Stimulated activated CD4-positive, alpha-beta T cell treated with anti-CD3 and anti-CD28 coated beads, Interleukin-1b, Interleukin-23, amount 100 ng/mL, for 24 hours (primary cell): Measurements from ENCODE around the gene CEP350.
"Not testable (repeated sequence)": the region's sequence is repeated elsewhere in the genome, so short reads cannot be mapped to it uniquely, and the experiment has no call there.

Experiments
- DNase-seq, 4 experiments: peaks; one replicate each; pipeline ENCODE4 v3.0.0-alpha.2; 2020; ENCODE audit warnings: low read depth in 4 of 4, low spot score in 1 of 4

Gene CEP350

DNA sequence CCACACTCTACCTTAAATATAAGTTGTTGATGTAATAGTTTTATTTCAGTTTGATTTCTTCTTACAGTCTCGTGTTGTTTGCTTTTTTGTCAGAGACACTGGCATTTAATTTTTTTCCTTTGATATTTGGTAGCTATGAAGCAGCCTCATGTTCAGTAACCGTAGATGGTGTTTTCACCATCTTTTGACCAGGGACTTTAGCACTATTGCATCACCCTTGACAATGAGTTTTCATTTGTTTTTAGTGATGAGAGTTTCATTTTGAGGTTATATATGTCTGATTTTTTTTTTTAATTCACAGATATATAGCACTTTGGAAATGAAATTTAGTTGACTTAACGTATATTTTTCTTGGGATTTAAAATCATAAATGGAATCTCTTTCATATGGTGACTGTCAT is 36.2 kb downstream of the CEP350 start:
- DNase-seq: no peak

DNA sequence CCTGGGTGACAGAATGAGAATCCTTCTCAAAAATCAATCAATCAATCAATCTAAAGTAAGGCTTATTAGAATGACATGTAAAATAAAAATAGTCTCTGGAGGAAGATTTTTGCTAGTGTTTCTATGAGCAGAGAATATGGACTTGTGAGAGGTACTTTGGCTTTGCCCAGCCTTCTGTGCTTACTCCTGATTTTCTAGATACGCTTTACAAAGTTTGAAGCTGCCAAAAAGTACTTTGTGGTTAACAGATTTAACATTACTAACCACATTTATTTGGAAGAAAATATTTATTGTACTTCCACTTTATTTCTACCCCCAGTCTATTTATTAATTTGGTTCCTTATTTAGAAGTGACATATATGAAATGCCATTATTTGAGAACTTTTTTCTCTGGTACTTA is 41.0 kb downstream of the CEP350 start:
- no peak for DNase-seq

DNA sequence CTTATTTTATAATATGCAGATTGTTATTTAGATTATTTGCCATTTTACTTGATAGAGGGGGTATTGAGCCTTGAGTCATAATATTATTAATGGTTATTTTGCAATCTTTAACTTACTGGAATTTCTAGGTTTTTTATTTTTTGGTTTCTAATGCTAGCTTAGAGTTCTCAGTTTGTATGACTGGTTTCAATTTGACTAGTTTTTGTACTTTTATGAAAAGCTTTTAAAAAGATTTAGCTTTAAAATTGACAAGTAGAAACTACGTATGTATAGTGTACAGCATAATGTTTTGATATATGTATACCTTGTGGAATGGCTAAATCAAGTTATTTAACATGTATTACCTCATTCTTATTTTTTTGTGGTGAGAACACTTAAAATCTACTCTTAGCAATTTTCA is 41.5 kb downstream of the CEP350 start:
- DNase-seq: no peak

DNA sequence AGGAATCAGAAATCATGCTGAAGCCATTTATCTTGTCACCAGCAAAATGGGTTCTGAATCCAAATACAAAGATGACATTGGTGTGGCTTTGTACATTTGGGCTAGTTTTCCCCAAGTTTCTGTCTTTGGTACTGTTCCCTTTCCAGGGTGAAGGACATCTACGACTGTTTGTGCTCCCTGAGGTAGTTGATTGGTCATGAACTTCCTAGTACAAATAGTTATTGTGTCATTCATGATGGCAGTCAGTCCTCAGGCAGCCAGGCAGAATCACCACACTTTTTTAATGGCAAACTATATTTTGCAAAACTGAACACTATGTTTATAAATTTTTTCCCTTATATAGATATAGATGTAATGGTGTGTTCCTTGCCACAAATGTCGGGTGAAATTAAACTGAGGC is 46.0 kb downstream of the CEP350 start:
- no peak for DNase-seq

DNA sequence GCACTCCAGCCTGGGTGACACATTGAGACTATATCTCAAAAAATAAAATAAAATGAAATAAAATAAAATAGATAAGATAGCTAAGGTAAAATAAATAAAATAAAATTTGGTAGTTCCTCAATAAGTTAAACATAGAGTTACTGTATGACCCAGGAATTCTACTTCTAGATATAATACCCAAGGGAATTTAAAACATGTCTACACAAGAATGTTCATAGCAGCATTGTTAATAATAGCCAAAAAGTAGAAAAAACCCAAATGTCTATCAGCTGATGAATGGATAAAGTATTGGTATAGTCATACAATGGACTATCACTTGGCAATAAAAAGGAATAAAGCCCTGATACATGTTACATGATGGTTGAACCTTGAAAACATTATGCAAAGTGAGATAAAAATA is 47.8 kb downstream of the CEP350 start:
- no peak for DNase-seq

DNA sequence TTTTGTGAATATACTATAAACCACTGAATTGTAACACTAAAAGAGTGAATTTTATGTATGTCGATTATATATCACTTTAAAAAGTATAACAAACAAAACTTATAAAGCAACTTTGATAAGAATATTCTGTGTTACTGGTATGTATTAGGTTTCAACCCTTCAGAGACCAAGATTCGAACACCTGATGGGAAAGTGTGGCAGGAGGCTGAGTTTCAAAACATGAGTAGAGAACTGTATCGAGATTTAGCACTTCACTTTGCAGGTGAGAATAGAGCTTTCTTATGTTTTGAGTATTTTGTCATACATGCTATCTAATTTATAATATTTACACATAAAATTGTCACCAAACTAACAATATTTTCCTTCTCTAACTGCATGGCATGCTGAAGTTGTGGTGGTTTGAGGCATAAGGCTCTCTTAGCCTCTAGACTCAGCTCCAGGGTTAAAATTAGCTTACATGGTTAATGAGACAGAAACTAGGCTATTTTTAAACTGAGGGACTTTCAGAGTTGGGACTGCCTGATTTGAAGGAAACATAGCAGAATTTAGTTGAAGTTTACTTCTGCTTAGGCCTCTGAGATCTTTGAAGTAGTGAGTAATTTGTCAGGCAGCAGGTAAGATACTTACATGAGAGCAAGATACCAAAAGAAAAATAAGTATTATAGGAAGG is 48.6 kb downstream of the CEP350 start:
- DNase-seq: no peak

DNA sequence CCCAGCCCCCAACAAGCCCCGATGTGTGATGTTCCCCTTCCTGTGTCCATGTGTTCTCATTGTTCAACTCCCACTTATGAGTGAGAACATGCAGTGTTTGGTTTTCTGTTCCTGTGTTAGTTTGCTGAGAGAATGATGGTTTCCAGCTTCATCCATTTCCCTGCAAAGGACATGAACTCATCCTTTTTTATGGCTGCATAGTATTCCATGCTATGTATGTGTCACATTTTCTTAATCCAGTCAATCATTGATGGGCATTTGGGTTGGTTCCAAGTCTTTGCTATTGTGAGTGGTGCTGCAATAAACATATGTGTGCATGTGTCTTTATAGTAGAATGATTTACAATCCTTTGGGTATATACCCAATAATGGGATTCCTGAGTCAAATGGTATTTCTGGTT is 52.2 kb downstream of the CEP350 start:
- not testable (repeated sequence) for DNase-seq

DNA sequence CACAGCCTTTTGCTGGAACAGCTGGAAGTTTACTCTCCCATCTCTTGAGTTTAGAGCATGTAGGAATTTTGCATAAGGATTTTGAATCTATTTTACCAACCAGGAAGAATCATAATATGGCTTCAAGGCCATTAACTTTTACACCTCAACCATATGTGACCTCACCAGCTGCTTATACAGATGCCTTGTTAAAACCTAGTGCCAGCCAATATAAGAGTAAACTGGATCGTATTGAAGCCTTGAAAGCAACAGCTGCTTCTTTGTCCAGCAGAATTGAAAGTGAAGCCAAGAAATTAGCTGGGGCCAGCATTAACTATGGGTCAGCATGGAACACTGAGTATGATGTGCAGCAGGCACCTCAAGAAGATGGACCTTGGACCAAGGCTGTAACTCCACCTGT is 65.4 kb downstream of the CEP350 start:
- no peak for DNase-seq

DNA sequence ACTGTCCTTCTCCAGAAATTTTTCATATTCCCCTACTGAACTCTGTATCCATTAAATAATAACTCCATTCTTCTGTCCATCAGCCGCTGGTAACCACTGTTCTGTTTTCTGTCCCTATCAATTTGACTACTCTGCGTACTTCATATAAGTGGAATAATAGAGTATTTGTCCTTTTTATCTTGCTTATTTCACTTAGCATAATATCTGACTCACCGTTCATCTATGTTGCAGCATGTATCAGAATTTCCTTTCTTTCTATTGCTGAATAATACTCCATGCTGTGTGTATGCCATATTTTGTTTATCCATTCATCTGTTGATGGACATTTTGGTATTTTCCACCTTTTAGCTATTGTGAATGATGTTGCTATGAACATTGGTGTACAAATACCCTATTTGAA is 71.9 kb downstream of the CEP350 start:
- DNase-seq: no peak

DNA sequence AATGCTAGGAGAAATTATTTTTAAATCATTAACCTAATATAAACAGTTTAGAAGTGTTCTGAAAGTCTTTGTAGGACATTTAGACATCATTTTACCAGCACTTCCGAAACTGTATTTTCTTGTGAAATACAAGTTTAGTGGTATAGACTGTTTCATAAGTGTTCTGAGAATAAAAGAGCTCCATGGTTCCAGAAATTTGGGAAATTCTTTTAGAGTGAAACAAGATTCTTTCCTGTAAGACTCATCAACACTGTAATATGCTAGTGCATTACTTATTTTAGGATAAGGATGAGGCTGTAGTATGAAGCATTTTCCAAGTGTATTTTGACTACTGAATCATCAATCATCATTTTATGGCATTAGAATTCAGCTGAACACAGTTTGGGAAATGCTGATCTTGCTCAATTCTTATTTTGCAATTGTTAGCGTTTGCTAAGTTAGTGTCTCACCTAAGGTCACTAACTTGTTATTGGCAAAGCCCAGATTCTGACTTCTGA is 73.4 kb downstream of the CEP350 start:
- DNase-seq: no peak

DNA sequence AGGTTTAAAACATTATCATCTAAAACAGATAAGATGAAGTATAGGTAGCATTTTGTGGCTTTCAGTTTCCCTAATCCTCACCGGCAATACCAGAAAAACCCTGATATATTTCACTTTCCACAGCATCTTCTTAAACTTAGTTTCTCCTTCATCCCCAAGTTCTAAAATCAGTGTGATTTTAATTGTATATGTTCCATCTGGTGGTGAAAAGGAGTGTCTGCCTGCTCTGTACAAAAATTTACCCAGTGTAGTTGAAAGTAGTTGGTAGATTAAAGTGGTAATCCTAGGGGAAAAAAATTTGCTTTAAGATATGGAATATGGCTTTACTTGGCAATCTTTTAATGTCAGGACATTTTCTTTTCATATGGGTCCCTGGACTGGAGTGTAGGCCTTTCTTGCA is 74.3 kb downstream of the CEP350 start:
- DNase-seq: no peak

DNA sequence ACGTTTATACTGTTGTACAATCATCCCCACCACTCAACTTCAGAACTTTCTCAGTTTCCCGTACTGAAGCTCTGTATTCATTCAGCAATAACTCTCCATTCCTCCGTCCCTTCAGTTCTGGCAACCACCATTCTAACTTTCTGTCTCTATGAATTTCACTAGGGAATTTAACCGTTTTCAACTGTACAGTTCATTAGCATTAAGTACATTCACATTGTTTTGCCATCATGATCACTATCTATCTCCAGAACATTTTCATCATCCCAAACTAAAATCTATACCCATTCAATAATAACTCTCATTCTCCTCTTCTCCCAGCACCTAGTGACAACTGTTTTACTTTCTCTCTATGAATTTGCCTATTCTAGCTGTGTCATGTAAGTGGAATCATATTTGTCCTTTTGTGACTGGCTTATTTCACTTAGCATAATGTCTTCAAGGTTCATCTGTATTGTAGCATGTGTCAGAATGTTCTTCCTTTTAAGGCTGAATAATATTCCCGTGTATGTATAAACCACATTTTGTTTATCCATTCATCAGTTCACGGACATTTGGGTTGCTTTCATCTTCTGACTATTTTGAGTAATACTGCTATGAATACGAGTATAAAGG is 75.0 kb downstream of the CEP350 start:
- DNase-seq: no peak

DNA sequence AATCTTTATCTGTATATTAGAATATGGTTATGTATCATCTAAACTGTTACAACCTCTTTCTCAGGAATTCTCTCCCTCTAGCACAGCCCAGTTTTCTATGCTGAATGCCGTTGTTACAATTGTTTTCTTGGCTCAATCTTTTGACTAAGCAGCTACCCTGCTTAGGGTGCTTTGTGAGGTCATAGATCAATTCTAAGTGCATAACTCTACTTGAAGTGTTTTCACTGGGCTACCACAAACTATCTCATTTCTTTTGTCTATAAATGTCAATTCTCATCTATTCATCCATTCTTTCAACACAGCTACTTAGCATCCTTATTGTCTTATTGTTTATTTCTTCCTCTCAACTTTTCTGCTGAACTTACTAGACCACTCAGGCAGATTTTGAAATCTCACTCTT is 77.1 kb downstream of the CEP350 start:
- no peak for DNase-seq

DNA sequence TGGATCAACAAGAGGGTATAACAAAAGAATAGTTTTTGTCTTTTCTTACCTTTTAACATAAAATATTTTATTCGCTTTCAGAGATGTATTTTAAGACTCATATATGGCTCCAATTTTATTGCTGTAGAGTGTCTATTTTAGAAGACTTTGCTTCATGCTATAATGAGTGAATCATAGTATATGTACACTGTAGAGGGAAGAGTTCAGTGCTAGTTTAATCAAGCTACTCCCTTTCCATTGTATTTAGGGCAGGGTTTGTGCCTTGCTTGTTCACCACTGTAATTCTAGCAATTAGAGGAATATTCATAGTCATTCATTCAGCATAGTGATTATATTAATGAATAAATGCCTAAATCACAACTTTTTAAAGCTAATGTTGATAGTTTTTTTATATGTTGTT is 78.8 kb downstream of the CEP350 start:
- no peak for DNase-seq

DNA sequence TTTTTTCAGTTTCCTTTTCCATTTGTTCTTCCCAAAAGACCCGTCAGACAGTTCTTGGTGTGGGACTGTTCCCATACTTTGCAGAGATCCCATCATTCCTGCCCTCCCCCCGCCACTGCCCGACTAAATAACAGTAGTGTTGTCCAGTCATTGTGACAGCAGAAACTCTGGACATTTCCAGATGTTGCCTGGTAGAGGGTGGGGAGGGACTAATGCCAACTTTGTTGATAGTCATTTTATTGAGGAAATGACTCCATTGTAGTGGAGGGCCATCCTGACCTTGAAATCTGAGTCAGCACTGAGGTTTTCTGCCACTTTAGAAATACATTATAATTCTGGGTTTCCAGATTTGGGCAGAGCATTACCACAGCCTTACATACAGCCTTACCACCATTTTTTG is 85.4 kb downstream of the CEP350 start:
- no peak for DNase-seq

DNA sequence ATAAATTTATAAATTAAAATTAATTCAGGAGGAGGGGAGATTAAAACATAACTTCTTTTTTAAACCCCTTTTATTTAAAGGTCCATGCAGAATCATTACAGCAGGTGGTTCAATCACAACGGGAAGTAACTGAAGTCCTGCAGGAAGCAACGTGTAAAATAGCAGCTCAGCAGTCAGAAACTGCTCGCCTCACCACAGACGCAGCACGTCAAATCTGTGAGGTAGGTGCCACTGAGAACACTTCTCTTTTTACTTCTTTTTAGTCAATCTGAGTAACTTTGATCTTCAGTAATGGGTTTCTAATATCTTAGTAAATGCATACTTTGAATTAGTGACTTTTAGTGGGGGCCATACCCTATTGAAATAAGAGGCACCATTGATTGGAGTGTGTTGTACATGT is 87.0 kb downstream of the CEP350 start:
- DNase-seq: no peak

DNA sequence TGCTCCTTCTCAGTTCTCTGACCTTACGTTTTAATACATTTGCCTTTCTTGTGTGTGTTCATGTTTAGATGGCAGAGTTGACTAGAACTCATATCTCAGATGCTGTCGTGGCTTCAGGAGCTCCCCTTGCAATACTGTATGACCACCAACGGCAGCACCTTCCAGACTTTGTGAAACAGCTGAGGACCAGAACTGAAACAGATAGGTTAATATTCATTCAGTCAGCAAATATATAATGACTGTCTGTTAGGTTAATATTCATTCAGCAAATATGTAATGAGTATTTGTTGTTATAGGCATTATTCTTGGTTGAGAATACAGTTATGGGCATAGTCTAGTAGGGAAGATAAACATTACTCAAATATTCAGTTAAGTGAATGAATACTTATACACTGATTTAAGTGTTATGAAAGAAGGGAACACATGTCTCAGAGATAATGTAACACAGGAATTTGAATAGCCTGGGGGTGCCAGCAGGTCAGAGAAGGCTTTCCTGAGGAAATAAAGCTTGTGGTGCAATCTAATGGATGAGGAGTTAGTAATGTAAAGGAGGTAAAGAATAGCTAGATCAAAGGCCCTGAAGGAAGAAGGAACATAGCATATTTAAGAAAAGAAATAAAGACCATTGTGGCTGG is 88.5 kb downstream of the CEP350 start:
- DNase-seq: no peak

DNA sequence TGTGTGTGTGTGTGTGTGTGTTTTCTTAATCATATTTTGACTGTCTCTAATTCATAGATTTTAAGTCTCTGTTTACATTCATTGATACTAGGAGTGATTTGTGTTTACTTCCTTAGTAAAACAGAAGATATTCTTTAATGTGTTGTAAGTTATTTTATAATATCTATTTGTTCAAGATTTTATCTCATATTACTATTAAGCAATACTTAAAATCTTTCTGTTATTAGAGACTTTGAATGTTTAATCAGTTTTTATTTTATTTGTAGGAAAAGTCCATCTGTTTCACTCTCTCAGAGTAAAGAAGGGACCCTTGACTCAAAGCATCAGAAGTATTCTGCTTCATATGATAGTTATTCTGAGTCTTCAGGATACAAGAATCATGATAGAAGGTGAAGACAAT is 89.2 kb downstream of the CEP350 start:
- DNase-seq: no peak

DNA sequence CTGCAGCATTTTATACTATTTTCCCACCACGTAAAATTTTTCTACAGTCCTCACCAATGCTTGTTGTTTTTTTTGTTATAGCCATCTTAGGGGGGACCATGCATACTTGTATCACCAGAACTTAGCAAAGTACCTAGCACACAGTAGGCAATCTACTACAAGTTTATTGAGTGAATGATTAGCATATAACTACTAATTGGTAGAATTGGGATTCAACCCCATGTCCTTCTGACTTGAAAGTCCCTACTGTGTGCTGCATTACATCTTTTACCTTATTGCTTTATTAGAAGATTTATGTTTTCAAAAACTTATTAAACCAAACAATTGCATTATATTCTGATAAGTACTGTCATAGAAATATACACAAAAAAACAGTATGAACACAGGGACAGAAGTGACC is 92.1 kb downstream of the CEP350 start:
- no peak for DNase-seq

DNA sequence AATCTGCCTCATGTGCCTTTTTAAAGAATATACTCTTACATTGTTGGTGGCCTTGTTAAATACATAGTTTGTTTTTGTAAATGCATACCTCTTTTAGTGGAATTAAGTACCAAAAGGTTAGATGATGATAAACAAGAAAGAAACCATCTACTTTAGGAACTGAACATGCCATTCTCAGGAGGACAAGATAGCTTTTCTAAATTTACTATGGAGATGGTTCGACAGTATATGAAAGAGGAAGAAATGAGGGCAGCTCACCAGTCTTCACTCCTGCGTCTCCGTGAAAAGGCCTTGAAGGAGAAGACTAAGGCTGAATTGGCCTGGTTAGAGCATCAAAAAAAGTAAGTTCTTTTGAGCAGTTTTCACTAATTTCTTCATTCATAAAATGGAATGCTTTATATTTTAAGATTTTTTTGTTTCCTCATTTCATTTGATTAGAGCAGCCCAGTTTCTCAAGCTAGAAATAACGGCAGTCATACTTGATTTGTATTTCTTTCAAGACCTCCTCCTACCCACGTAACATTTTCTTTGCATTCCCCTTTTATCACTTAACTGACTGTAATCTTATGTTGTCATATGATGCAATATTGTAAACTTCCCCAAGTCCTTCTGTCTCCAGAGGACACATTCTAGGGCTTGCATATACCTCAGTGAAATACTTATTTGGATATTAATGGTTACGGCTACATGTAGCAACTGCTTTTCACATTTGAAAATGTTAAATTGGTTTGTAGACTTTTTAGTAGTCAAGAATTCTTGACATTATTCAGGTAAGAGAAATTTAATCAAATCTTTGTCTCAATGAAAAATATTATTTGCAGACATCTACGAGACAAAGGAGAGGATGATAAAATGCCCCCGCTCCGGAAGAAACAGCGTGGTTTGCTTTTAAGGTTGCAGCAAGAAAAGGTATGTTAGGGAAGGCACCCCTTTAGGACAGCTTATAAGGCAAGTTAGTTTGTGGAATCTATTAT is 99.3 kb downstream of the CEP350 start:
- DNase-seq: no peak

DNA sequence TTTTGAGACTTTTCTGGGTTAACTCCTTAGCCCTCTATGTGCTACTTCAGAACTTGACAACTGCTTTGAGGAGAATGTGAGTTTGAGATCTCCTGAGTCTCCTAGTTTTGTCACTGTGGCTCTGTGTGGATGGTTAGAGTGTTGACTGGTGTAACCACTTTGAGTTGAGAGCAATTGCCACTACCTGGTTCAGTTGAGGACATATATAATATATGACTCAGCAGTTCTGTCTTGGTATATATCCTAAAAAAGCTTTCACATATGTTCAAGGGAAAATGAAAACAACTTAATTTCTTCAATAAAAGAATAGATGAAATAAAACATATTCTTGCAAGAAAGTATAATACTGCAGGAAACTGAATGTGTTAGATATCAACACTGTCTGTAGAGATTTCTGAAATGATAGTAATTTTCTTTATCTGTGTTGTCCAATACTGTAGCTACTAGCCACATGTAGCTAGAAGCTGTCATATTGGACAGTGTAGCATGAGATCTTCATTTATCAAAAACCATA is 103.3 kb downstream of the CEP350 start:
- no peak for DNase-seq
